ENCODE data around the gene LRP1B.

- TF ChIP-seq YY1 (IDR thresholded peaks at IDR 0.05; ENCODE audit: low read depth) (no peak), MAX (IDR thresholded peaks at IDR 0.05) (no peak), REST (IDR thresholded peaks at IDR 0.05; ENCODE audit: low read depth) (no peak), TAF1 (IDR thresholded peaks at IDR 0.05; ENCODE audit: low read depth) (no peak), FOXM1 (IDR thresholded peaks at IDR 0.05; ENCODE audit: borderline replicate concordance, low read depth) (no peak), CEBPB (IDR thresholded peaks at IDR 0.05) (no peak), EP300 (IDR thresholded peaks at IDR 0.05; ENCODE audit: borderline replicate concordance) (no peak), CREB1 (IDR thresholded peaks at IDR 0.05; ENCODE audit: low read depth) (no peak), RAD21 (IDR thresholded peaks at IDR 0.05; ENCODE audit: low read depth) (no peak), NFIC (IDR thresholded peaks at IDR 0.05) (no peak)
These were observed 1881.0 kb downstream of the LRP1B start for GRCh38 chr2:140249821-140250220.

All from Ishikawa (cell line).